Inflammatory macrophage treated with lipopolysaccharide for 4 hours (primary cell): ENCODE data around the gene ADAP1.
A peak's percentile ranks its signal among the peaks of the same experiment; 100 is the strongest.

Experiments used
- DNase-seq: peaks from one replicate; pipeline ENCODE4 v3.0.0-alpha.2; 2020

Gene ADAP1

DNA sequence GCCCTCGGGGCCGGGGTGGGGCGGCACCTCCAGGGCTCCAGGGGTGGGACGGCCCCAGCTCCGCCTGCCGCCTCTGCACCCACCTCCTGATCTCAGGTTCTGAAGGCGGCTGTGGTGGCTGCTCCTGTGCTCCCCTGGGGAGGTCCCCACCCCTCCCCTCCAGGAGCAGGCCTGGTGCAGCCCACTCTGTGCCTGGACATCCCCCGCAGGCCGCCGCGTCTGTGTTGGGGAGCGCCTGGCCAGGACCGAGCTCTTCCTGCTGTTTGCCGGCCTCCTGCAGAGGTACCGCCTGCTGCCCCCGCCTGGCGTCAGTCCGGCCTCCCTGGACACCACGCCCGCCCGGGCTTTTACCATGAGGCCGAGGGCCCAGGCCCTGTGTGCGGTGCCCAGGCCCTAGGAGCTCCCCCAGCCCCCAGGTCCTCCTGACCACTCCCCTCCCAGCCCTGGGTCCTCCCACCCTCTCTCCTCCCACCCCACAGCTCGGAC is 34.0 kb upstream of the ADAP1 start:
- DNase-seq = no peak

GRCh38 chr7:987909-988308 is 33.4 kb upstream of the ADAP1 start:
- no peak for DNase-seq

GRCh38 chr7:986766-987751 is 32.6 kb upstream of the ADAP1 start:
- DNase-seq = no peak

DNA sequence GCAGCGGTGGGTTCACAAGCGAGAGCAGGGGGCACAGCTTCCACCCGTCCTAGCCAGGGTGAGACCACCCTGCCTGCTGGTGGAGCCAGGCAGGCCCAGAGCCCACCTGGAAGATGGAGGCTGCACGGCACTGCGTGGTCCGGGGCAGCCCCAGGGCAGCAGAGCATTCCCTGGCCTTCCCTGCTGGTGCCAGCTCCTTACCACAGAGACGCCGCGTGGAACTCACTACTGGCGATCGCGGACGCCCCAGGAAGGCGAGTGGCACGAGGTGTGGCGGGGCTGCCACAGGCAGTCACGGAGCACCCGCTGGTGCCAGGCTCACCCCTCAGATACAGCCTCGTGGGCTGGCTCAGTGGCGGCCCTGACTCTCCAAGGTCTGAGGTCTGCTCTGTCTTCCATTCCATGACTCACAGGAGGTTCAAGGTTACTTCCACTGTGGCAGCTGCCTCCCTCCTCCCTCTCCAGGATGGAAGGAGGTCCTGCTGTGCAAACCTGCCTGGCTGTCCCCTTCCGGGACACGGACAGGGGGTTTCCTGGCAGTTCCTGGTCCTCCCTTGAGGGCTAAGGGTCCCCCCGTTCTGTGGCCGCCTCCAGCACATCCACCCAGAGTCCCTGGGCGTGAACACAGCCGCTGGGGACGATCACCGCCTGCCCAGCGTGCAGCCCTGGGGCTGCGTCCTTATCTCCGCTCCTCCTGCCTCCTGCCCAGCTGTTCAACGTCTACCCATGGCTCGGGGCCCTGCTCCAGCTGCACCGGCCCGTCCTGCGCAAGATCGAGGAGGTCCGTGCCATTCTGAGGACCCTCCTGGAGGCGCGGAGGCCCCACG is 31.6 kb upstream of the ADAP1 start:
- no peak for DNase-seq

DNA sequence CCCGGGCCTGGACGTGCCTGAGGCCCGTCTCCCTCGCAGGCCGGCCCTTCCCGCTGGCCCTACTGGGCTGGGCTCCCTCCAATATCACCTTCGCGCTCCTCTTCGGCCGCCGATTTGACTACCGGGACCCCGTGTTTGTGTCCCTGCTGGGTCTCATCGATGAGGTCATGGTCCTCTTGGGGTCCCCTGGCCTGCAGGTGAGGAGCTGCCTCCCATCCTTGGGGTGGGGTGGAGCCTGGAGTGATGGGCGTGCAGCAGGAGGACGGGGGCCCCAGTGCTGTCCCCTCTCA is 30.6 kb upstream of the ADAP1 start:
- DNase-seq = no peak

DNA sequence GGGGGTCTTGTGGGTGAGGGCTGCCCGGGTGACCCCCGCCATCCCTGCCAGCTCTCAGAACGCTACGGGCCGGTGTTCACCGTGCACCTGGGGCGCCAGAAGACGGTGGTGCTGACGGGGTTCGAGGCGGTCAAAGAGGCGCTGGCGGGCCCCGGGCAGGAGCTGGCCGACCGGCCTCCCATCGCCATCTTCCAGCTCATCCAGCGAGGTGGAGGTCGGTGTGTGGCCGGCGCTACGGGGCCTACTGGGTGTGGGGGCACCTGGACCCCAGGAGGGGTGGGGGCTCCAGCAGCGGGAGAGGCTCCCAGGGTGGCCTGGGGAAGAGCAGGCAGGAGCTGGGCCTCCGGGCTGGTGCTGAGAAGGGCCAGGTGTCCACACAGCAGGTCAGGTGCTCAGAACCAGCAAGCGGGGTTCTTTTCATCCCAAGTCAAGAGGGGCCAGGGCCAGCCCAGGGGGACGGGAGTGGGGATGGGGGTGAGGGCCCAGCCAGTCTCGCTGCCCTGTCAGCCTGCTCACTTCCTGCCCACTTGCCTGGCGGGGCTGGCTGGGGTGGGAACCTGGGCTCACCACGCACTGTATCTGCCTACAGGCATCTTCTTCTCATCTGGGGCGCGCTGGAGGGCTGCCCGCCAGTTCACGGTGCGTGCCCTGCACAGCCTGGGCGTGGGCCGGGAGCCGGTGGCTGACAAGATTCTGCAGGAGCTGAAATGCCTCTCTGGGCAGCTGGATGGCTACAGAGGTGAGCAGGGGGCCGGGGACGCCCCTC is 30.1 kb upstream of the ADAP1 start:
- no peak for DNase-seq

GRCh38 chr7:983616-984071 is 29.2 kb upstream of the ADAP1 start:
- no peak for DNase-seq

- DNase-seq = no peak
Measured at GRCh38 chr7:983004-983615, 28.6 kb upstream of the ADAP1 start, which contains the start of gene CYP2W1. TSS of gene CYP2W1 (plus strand) at chr7:983181. CDS start at chr7:983212, 31 bp downstream.

DNA sequence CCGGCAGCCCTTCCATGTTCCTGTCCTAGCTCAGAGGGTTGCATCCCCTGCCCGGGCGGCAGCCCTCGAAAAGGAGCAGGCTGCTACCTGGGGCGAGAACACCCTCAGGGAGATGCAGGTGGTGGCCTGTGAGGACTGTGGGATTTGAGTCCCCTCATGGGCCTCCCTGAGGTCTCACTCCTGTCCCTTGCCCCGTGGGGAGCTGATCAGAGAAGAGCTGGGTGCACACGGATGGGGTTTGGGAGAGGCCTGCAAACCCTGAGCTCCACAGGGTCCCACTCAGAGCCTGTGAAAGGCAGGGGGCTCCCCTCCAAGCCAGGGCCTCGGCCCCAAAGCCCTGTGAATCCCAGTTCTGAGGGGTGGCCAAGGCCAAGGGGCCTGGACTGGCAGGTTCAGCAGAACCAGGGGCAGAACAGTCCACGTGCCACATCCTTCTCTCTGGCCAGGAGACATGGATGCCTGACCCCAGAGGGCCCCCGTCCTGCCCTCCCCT is 28.1 kb upstream of the ADAP1 start:
- no peak for DNase-seq

DNA sequence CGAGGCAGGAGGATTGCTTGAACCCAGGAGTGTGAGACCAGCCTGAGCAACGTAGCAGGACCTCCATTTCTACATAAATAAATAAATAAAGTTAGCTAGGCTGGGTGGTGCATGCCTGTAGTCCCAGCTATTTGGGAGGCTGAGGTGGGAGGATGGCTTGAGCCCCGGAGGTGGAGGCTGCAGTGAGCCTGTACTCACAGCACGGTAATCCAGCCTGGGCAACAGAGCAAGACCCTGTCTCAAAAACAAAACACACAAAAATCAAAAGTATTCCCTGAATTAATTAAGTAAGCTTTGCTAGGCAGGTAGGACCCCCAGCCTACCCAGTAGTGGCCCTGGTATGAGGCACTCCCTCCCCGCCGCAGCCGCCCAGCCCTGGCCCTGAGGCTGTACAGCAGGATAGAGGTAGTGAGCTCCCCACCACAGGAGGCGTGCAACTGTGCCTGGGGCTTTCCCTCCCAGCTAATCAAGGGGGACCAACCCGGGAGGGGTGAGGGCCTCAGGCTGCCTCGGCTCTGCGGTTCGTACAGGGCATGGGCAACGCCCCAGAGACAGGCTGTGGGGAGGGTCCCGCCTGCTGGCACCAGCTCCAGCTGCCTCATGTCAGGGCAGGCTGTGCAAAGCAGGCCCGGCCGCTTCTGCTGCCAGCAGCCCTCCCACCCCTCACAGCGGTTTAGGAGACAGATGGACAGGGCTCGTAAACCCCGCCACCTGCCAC is 27.5 kb upstream of the ADAP1 start:
- no peak for DNase-seq

DNA sequence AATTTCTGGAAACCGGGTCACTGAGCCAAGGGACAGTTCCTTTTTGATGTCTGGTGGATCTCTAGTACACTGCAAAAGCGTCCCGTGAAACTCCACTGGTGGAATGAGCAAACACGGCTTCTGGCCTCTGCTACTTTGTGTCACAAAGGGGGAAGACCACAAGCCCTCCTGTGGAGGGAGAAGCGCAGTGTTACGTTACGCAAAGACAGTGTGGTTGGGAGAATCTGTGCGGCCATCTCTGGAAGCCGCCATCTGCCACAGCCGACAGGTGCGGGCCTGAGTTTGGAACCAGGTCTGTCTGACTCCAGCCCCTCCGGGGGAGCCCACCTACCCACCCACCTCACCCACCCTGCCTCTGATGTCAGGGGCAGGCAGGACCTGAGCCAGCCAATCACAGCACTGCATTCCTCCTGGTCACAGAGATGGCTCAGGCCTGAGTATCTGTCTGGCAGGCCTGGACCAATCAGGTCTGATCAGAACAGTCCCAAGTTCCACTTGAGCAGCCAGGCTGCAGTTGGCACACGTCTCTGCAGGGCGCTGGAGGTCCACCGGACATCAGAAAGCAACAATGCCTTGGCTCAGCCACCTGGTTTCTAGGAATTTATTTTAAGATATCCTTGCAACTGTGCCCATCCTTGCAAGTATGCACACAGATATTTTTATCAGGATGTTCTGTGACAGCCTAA is 25.5 kb upstream of the ADAP1 start:
- no peak for DNase-seq

GRCh38 chr7:979151-979550 is 24.7 kb upstream of the ADAP1 start:
- no peak for DNase-seq

- DNase-seq = no peak
Measured at GRCh38 chr7:978416-979091, 24.1 kb upstream of the ADAP1 start.

GRCh38 chr7:978049-978346 is 23.5 kb upstream of the ADAP1 start:
- no peak for DNase-seq

DNA sequence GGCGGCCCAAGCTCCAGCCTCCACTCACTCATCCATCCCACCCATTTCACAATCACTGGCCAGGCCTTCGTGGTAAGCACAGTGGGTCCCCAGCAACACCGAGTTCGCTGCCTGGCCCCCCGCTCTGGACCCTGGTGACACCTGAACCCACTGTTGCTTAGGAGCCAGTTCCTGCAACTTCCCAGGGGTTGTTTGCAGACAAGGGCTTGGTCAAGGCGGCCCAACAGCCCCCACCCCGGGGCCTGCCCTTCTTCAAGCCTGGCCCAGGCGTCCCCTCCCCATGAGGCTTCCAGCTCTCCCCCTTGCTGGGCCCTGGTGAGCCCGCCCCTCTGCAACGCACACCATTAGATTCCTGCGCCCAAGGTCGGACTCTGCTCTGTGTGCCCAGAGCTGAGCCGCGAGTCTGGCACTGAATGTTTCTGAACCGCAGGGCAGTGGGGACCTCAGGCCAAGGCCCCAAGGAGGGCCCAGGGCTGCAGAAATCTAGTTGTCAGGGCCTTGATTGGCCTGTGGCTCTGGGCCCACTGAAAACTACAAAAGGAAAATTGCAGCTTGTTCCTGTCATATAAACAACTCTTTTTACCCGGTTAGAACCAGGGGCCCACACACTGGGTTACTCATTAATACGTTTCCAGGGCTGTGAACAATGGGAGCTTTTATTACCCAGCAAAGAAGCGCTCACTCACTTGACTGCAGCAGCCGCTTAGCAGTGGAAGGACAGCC is 23.0 kb upstream of the ADAP1 start:
- DNase-seq = no peak

DNA sequence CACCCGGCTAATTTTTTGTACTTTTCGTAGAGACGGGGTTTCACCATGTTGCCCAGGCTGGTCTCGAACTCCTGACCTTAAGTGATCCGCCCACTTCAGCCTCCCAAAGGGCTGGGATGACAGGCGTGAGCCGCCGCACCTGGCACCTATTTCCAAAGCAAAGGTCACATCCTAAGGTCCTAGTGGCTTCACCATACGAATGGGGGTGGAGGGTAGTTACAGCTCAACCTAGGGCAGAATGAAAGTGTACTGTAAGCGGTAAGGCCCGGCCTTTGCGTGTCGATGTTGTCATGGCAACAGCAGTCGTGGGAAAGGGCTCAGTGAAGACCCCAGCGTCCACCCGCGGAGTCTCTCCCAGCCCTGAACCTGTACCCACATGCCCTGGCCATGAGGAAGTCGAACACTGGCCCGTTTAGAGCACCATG is 22.4 kb upstream of the ADAP1 start:
- DNase-seq = no peak

DNA sequence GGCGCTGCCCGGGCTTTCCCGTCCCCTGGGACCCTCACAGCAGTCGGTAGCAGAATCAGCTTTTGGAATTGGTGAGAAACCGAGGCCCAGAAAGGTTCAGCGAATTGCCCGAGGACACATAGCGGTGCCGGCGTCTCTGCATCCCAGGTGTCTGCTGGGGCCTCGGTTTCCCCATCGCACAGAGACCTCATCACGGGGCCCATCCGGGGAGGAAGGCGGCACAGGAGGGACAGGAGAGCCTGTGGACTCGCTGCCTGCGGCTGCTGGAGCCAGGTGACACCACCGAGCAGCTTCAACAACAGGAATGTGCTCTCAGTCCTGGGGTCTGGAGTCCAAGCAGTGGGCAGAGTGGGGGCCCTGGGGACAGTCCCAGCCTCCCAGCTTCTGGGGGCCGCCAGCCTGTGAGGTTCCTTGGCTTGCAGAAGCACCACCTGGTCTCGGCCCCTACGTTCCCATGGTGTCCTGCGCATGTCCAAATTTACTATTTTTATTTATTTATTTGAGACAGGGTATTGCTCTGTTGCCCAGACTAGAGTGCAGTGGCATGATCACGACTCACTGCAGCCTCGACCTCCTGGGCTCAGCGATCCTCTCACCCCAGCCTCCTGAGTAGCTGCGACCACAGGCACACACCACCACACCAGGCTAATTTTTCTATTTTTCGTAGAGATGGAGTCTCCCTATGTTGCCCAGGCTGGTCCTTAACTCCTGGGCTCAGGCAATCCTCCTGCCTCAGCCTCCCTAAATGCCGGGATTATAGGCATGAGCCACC is 21.4 kb upstream of the ADAP1 start:
- DNase-seq = no peak

DNA sequence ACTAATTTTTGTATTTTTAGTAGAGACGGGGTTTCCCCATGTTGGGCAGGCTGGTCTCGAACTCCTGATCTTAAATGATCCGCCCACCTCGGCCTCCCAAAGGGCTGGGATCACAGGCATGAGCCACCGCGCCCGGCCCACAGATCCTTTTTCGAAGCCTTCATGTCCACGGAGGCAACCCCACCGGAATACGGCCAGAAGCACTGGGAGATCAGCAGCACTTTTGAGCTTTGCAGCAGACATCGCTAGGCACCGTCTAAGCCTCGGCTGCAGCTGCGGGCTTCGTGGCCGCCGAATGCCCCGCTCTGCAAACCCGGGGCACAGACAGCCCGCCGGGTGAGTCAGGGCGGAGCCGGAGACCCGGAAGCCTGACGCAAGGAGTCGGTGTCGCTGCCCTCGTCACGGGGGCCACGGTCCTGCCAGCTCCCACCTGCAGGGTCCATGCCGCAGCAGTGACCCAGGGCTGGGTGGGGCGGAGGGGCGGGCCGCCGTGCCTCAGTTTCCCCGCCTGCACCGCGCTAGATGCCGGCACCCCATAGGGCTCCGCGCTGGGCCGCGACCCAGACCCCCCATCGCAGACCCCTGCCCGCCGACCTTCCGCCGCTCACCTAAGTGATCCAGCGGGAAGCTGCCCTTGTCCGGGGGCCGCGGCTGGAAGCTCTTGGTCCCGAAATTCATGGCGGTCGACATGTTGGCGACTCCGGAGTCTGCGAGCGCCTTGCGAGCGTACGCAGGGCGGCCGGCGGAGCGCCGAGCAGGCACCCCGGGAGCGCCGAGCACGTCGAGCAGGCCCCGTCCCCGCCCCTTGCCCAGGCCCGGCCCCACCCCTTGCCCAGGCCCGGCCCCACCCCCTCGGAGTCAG is 20.6 kb upstream of the ADAP1 start, which contains the start of gene COX19:
Gene COX19 (minus strand): TSS at position 730 of the 862 bp plus-strand sequence. CDS start 40 bp downstream, at position 690.
- peak; percentile 89 for DNase-seq
